NCI-H510A treated with DMSO at 0.1 percent for 48 hours (cell line): ENCODE results near the gene HS6ST1.
"Not testable (repeated sequence)": the region's sequence is repeated elsewhere in the genome, so short reads cannot be mapped to it uniquely, and the experiment has no call there.

Source experiments
- DNase-seq: peaks from one replicate; lab custom pipeline; 2025; lab: John Stamatoyannopoulos, UW

Gene HS6ST1

GRCh38 chr2:128321784-128322714 is 3.4 kb upstream of the HS6ST1 start:
- peak; percentile 74 for DNase-seq

- no peak for DNase-seq
Measured at GRCh38 chr2:128320906-128321771, 2.5 kb upstream of the HS6ST1 start.

- DNase-seq, result no peak
Measured at GRCh38 chr2:128320192-128320905, 1.7 kb upstream of the HS6ST1 start.

- DNase-seq, result no peak
Measured at GRCh38 chr2:128319631-128320191, 1.0 kb upstream of the HS6ST1 start.

GRCh38 chr2:128318245-128318644 is 423 bp downstream of the HS6ST1 start:
- DNase-seq, result not testable (repeated sequence)

- DNase-seq, result not testable (repeated sequence)
Measured at GRCh38 chr2:128317899-128318225, 806 bp downstream of the HS6ST1 start.

GRCh38 chr2:128317181-128317898 is 1.3 kb downstream of the HS6ST1 start:
- peak; percentile 50 for DNase-seq

- no peak for DNase-seq
Measured at GRCh38 chr2:128316777-128317180, 1.9 kb downstream of the HS6ST1 start.

GRCh38 chr2:128315829-128316776 is 2.6 kb downstream of the HS6ST1 start:
- peak; percentile 34 for DNase-seq

- DNase-seq, result no peak
Measured at GRCh38 chr2:128315122-128315828, 3.4 kb downstream of the HS6ST1 start.

- no peak for DNase-seq
Measured at GRCh38 chr2:128314348-128315121, 4.1 kb downstream of the HS6ST1 start.

- no peak for DNase-seq
Measured at GRCh38 chr2:128313931-128314347, 4.7 kb downstream of the HS6ST1 start.

GRCh38 chr2:128313091-128313836 is 5.4 kb downstream of the HS6ST1 start:
- DNase-seq, result peak; percentile 43

- no peak for DNase-seq
Measured at GRCh38 chr2:128312411-128312810, 6.3 kb downstream of the HS6ST1 start.

GRCh38 chr2:128311755-128312341 is 6.8 kb downstream of the HS6ST1 start:
- peak; percentile 28 for DNase-seq

GRCh38 chr2:128311216-128311754 is 7.4 kb downstream of the HS6ST1 start:
- peak; percentile 40 for DNase-seq

GRCh38 chr2:128310761-128311160 is 7.9 kb downstream of the HS6ST1 start:
- no peak for DNase-seq
